ENCODE results near the gene CPT2.
A peak's percentile ranks its signal among the peaks of the same experiment; 100 is the strongest.

GRCh38 chr1:53198241-53198651, 1.6 kb downstream of the CPT2 start:
- TF ChIP-seq CTCF (IDR thresholded peaks at IDR 0.05; ENCODE audit: low read depth, low read length, missing input control): no peak
- no peak for TF ChIP-seq TAF1 (conservative IDR thresholded peaks at IDR 0.05)
- peak; percentile 21 to 37 for TF ChIP-seq HNF4A (conservative IDR thresholded peaks at IDR 0.05)
- TF ChIP-seq SP1 (IDR thresholded peaks at IDR 0.05): peak; percentile 83
- peak in 1 of 2 donors; percentile 32 for TF ChIP-seq RAD21 (IDR thresholded peaks at IDR 0.05)
- peak in 1 of 2 donors; percentile 21 for TF ChIP-seq JUND (IDR thresholded peaks at IDR 0.05)
- peak in 1 of 2 donors; percentile 38 for TF ChIP-seq GABPA (IDR thresholded peaks at IDR 0.05 in 1 of 2, conservative IDR thresholded peaks at IDR 0.05 in 1 of 2)

Data from liver (tissue), 3 donors.